GM12872 (cell line): ENCODE data around the gene SLF1.

Source experiments
- TF ChIP-seq, protein P1 (sequence below): IDR thresholded peaks from 3 replicates; pipeline ENCODE4 v1.5.1; 2011; ENCODE audit warnings: low read depth, mild to moderate bottlenecking, low read length, moderate library complexity; ENCODE audit not compliant: insufficient read depth

Gene SLF1

DNA sequence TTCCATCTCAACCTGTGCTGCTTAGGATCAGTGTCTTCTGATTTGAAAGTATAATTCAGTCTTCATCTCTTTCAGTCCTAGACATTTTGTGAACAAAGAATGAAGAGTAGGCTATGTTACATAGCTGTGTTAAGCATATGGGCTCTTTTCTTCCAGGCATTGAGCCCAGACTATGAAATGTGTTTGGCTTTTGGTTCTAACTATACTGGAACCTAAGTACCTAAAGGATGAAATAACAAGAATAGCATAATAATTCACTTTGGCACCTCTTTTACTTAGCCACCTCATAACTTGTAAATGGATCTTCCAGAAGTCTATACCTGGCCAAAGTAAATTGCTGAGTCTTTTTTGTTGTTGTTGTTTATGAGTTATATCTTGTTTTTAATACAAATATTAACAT, 71.4 kb downstream of the SLF1 start:
- TF ChIP-seq, protein P1, sequence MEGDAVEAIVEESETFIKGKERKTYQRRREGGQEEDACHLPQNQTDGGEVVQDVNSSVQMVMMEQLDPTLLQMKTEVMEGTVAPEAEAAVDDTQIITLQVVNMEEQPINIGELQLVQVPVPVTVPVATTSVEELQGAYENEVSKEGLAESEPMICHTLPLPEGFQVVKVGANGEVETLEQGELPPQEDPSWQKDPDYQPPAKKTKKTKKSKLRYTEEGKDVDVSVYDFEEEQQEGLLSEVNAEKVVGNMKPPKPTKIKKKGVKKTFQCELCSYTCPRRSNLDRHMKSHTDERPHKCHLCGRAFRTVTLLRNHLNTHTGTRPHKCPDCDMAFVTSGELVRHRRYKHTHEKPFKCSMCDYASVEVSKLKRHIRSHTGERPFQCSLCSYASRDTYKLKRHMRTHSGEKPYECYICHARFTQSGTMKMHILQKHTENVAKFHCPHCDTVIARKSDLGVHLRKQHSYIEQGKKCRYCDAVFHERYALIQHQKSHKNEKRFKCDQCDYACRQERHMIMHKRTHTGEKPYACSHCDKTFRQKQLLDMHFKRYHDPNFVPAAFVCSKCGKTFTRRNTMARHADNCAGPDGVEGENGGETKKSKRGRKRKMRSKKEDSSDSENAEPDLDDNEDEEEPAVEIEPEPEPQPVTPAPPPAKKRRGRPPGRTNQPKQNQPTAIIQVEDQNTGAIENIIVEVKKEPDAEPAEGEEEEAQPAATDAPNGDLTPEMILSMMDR = no peak

DNA sequence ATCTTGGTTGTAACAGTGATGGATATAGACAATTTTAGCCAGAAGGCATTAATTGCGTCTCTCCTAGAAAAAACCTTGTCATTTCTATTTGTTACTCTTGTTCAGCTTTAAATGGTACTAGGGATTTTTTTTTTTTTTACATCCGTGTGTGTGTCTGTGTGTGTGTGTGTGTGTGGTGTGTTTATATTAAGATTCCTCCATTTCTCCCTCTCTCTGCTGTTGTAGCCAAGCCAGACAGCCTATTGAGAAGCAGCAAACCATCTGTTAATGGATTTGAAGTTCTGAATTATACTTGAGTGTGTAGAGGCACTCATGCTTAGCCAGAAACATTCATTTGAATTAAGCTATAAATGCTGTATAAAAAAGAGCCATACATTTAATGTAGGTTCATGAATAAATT, 72.3 kb downstream of the SLF1 start:
- TF ChIP-seq, protein P1 = no peak

DNA sequence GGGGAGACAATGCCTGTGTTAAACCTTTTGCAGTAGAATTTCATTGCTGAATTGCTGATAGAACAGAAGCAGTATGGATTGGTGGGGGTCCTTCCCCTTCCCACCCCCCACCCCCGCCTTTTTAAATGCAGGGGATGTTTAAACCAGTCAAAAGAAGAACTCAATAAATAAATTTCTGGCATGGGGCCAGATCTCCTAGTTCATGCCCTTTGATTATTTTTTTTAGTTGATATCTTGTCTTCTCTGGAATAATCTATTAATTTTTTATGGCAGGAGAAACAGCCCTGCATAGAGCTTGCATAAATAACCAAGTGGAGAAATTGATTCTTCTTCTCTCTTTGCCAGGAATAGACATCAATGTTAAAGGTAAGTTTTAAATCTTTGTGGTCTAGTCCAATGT, 72.8 kb downstream of the SLF1 start:
- TF ChIP-seq, protein P1 = no peak

GRCh38 chr5:94691949-94692348, 73.5 kb downstream of the SLF1 start:
- TF ChIP-seq, protein P1 = no peak

GRCh38 chr5:94692581-94692980, 74.1 kb downstream of the SLF1 start:
- TF ChIP-seq, protein P1 = no peak

DNA sequence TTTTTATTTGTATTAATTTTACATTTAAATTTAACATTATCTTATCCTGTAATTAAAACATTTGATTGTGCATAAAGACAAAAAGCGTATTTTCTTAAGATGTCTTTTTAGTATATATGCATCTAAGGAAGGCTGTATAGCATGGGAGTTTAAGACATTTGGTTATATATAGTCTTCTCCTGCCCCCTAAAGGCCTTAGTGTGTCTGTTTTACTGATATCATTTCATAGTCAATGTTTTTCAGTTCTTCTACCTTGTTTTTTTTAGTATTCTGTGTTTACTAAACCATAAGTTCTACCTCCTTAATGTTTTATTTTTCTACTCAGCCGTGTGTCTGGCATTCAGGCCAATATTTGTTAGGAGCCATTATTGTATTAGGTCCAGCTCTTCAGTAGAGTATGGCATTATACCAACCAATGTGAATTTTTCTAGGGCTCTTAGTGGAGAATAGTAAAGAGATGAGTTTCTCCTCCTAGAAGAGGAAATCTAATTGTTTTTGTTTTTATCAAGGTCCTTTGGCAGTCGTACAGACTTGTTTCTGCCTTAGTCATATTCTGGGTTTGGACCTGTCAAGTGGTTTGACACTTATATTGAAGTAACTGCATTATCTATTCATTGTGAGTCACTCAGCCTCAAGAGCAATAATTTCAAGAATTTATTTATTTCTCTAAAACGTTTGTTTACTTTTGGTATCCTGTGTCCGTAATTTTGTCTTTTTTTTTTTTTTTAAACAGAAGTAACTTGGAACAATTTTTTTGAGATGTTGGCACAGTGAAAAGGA, 74.8 kb downstream of the SLF1 start:
- TF ChIP-seq, protein P1 = peak; percentile 19; the same call in 1 of the 3 replicates

- TF ChIP-seq, protein P1 = no peak
Measured at GRCh38 chr5:94693845-94694370, 75.4 kb downstream of the SLF1 start.
